Endothelial cell of umbilical vein (primary cell): ENCODE measurements around the gene DEPDC7. TPM values are rescaled to one million over a fixed set of nuclear protein-coding genes. Genes with fewer than 3 reads are reported as not detected.

Experiments
- BruUV-seq: library from RNA; stranded (reverse); fragments of 400-500 nt; replicated peaks from 2 replicates; lab custom pipeline; 2021; lab: Mats Ljungman, UMichigan
- CTCF ChIA-PET: fragments of 300-600, 350-600 bp; sonication (Branson Sonifier 250); formaldehyde crosslinking; loops from one replicate; lab custom pipeline; 2021; ENCODE audit warnings: antibody characterized with exemption, inconsistent platforms; lab: Charles Lee
- POLR2A ChIA-PET: fragments of 300-600, 350-600 bp; sonication (Branson Sonifier 250); formaldehyde crosslinking; loops from one replicate; lab custom pipeline; 2021; ENCODE audit warnings: antibody characterized with exemption, inconsistent platforms; lab: Charles Lee
- DNase-seq: peaks from one replicate; pipeline ENCODE4 v3.0.0-alpha.2; 2011; ENCODE audit warnings: low read depth, low spot score
- FAIRE-seq: peaks from 2 replicates; lab custom pipeline; 2011; peaks lifted over from hg19 to GRCh38; lab: Jason Lieb, UNC
- H2AFZ ChIP-seq: 2 replicates; pipeline ENCODE4 v1.6.0; 2012; ENCODE audit warnings: low read depth, low read length, control low read depth, inconsistent platforms
- H3K27ac ChIP-seq: 2 replicates; pipeline ENCODE4 v1.5.1; 2011; ENCODE audit warnings: low read depth, mild to moderate bottlenecking, control low read depth, low read length, moderate library complexity; ENCODE audit not compliant: insufficient read depth
- H3K27me3 ChIP-seq, 2 experiments: 2 replicates each; pipeline versions ENCODE4 v1.6.0 to v1.6.1; 2011; ENCODE audit warnings: low read length in 2 of 2, mixed read lengths in 1 of 2; ENCODE audit not compliant: control insufficient read depth in 2 of 2, insufficient read depth in 2 of 2
- H3K36me3 ChIP-seq, 2 experiments: 2 replicates in 1 of 2; 3 replicates in 1 of 2; pipeline ENCODE4 v1.5.1; 2011; ENCODE audit warnings: low read length in 2 of 2, mild to moderate bottlenecking in 1 of 2, moderate library complexity in 1 of 2; ENCODE audit not compliant: control insufficient read depth in 2 of 2, insufficient read depth in 2 of 2; ENCODE audit errors: extremely low read depth in 1 of 2
- H3K4me1 ChIP-seq: 3 replicates; pipeline ENCODE4 v1.5.1; 2011; ENCODE audit warnings: mild to moderate bottlenecking, low read length; ENCODE audit not compliant: control insufficient read depth, insufficient read depth; ENCODE audit errors: extremely low read depth
- H3K4me2 ChIP-seq: 2 replicates; pipeline ENCODE4 v1.6.1; 2011; ENCODE audit warnings: low read length, control low read depth, mixed read lengths; ENCODE audit not compliant: insufficient read depth
- H3K4me3 ChIP-seq, 3 experiments: fragments of 200-600 bp in 1 of 3; sonication (generic), shearing (Covaris generic) in 1 of 3; replicated peaks in 1 of 3; 2 replicates each; pipeline ENCODE4 v1.5.1; 2011 to 2016; ENCODE audit warnings: control low read depth in 3 of 3, low read length in 3 of 3, mild to moderate bottlenecking in 2 of 3, inconsistent platforms in 1 of 3, low read depth in 1 of 3, moderate library complexity in 1 of 3; ENCODE audit not compliant: insufficient read depth in 1 of 3
- H3K79me2 ChIP-seq: 2 replicates; pipeline ENCODE4 v1.6.0; 2012; ENCODE audit warnings: low read length, inconsistent platforms; ENCODE audit not compliant: control insufficient read depth, insufficient read depth
- H3K9ac ChIP-seq: replicated peaks from 2 replicates; pipeline ENCODE3; 2011; ENCODE audit warnings: low read length, control low read depth; ENCODE audit not compliant: insufficient read depth; ENCODE audit errors: extremely low read depth
- H3K9me1 ChIP-seq: replicated peaks from 3 replicates; pipeline ENCODE4 v1.6.0; 2011; ENCODE audit warnings: mild to moderate bottlenecking, low read length; ENCODE audit not compliant: control insufficient read depth, insufficient read depth; ENCODE audit errors: extremely low read depth
- H3K9me3 ChIP-seq: replicated peaks from 2 replicates; pipeline ENCODE4 v1.5.1; 2012; ENCODE audit warnings: low read length, inconsistent platforms; ENCODE audit not compliant: control insufficient read depth, insufficient read depth
- H4K20me1 ChIP-seq: replicated peaks from 2 replicates; pipeline ENCODE3; 2011; ENCODE audit warnings: mild to moderate bottlenecking, low read length; ENCODE audit not compliant: control insufficient read depth, insufficient read depth; ENCODE audit errors: extremely low read depth
- CTCF ChIP-seq, 2 donors: IDR thresholded peaks; 1 replicate in 1 of 2; 2 replicates in 1 of 2; pipeline ENCODE4 v1.5.1; 2011; ENCODE audit warnings: low read length in 2 of 2, mild to moderate bottlenecking in 2 of 2, moderate library complexity in 2 of 2, control low read depth in 1 of 2, inconsistent platforms in 1 of 2, low read depth in 1 of 2; ENCODE audit not compliant: insufficient read depth in 1 of 2; ENCODE audit errors: extremely low read depth in 1 of 2
- EZH2 ChIP-seq: IDR thresholded peaks from 2 replicates; pipeline ENCODE4 v1.6.1; 2012; ENCODE audit warnings: borderline replicate concordance, low read depth, mild to moderate bottlenecking, moderate library complexity, low read length, inconsistent platforms; ENCODE audit not compliant: severe bottlenecking
- FOS ChIP-seq: IDR thresholded peaks from 2 replicates; pipeline ENCODE4 v1.6.1; 2011; ENCODE audit warnings: mild to moderate bottlenecking, low read length, moderate library complexity, borderline replicate concordance; ENCODE audit not compliant: insufficient read depth
- GATA2 ChIP-seq: IDR thresholded peaks from 2 replicates; pipeline ENCODE4 v1.7.0; 2011; ENCODE audit warnings: low read depth, mild to moderate bottlenecking, moderate library complexity, mixed read lengths, low read length; ENCODE audit not compliant: insufficient read length, insufficient read depth
- JUN ChIP-seq: IDR thresholded peaks from 2 replicates; pipeline ENCODE4 v1.6.1; 2011; ENCODE audit warnings: borderline replicate concordance, low read depth; ENCODE audit not compliant: insufficient read length, insufficient read depth
- MAX ChIP-seq: IDR thresholded peaks from 2 replicates; pipeline ENCODE4 v1.6.1; 2011; ENCODE audit not compliant: insufficient read depth, insufficient read length
- MYC ChIP-seq: IDR thresholded peaks from one replicate; pipeline ENCODE4 v1.6.1; 2011; ENCODE audit warnings: mild to moderate bottlenecking, low read depth, low read length
- POLR2A ChIP-seq: IDR thresholded peaks from 2 replicates; pipeline ENCODE4 v1.6.1; 2012; ENCODE audit warnings: low read depth, mild to moderate bottlenecking, control low read depth, low read length
- POLR2AphosphoS5 ChIP-seq: IDR thresholded peaks from 2 replicates; pipeline ENCODE4 v1.6.1; 2012; ENCODE audit warnings: low read depth, mild to moderate bottlenecking, control low read depth, low read length, moderate library complexity; ENCODE audit not compliant: insufficient read depth
- dilution Hi-C: fragments of 300-500 bp; cut with MboI; formaldehyde crosslinking; loops from one replicate; pipeline ENCODE4 v1.15.0; 2019; ENCODE audit warnings: low sequenced_read_pairs; ENCODE audit not compliant: extremely low pct_ligation_motif_present
- intact Hi-C: fragments of 100-400 bp; cut with micrococcal nuclease; formaldehyde crosslinking; loops from one replicate; pipeline ENCODE4 v1.10.0; 2022
- polyA plus RNA-seq, 4 experiments: library from polyadenylated mRNA; depleted of rRNA in 3 of 4; stranded (reverse) in 3 of 4; unstranded in 1 of 4; fragments of >200 nt; gene quantifications; 2 replicates each; pipeline versions ENCODE4 v1.2.1 to v1.2.3, GENCODE V29; 2011 to 2012; ENCODE audit warnings: missing spikeins in 1 of 4
- total RNA-seq: library from RNA; stranded (reverse); gene quantifications from 2 replicates; pipeline ENCODE4 v1.2.3, GENCODE V29; 2021

The DEPDC7 gene
- total and polyA plus RNA-seq, 2 donors (not counting 3 experiments of a cell fraction or from before 2014, with no cell fraction given): 0.08 TPM; not detected in 1

- no peaks in the 10 kb centered on the region for H3K9me3 ChIP-seq
- no peak overlapping the region for H3K27ac ChIP-seq
- H3K4me2 ChIP-seq: no peak overlapping the region
- DNase-seq (no peak), FAIRE-seq (no peak)
- H2AFZ ChIP-seq: no peak overlapping the region
- no peaks in the 10 kb centered on the region for H3K9me1 ChIP-seq
- intact Hi-C loops: no loop called here
- H3K36me3 ChIP-seq: no peaks in the 10 kb centered on the region
- dilution Hi-C loops: no loop called here
- no peaks in the 10 kb centered on the region for H3K27me3 ChIP-seq
- H3K9ac ChIP-seq: no peak overlapping the region
- no peaks in the 10 kb centered on the region for H3K4me1 ChIP-seq
- H3K4me3 ChIP-seq: no peak overlapping the region
- no peak for TF ChIP-seq CTCF (IDR thresholded peaks at IDR 0.05; ENCODE audit: extremely low read depth in 1 of 2, insufficient read depth in 1 of 2, low read depth in 1 of 2, low read length in 2 of 2)
- TF ChIP-seq MAX: no peak
- TF ChIP-seq MYC: no peak
- no peak for TF ChIP-seq POLR2AphosphoS5
- TF ChIP-seq EZH2: no peak
- no peak for TF ChIP-seq JUN
- no peak for TF ChIP-seq GATA2
- TF ChIP-seq FOS: no peak
- no peak for TF ChIP-seq POLR2A
- no TSS peak for BruUV-seq
- CTCF ChIA-PET: interaction anchor here (0.6 kb wide), 1 partner anchor 10 kb away, joined by 3 read pairs; no protein-coding TSS in a partner anchor
- H4K20me1 ChIP-seq: no peaks in the 10 kb centered on the region
- H3K79me2 ChIP-seq: no peaks in the 10 kb centered on the region
- POLR2A ChIA-PET: no interaction called here
These were observed 30.1 kb upstream of the DEPDC7 start for GRCh38 chr11:32985600-32985999.
